ENCODE results near the gene TLR5. TPM values are rescaled to one million over a fixed set of nuclear protein-coding genes. Genes with fewer than 3 reads are reported as not detected.

The TLR5 gene
- total RNA-seq, 1 donor from 2014 or later: 0.22 TPM

DNA sequence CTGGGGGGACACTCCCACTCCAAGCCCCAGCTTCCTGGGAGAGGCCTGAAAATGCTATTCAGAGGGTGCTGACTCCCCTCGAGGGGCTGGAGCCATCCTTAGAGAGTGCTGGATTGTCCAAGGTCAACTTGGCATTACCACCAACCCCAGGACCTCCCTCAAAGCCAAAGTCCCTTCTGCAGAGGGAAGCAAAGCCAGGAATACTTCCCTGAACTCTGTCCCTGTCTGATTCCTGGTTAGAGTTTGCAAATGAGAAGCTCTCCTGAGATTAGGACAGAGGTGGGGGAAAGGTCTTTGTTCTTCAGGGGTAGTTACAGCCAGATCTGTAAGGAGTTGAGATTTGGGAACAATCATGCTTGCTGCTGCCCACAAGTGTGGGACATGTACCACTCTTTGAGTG lies 45.3 kb downstream of the TLR5 start:
- Mint-ChIP-seq H3K4me1 (ENCODE audit: low read depth) (no peaks in the 10 kb centered on the region), H3K27ac (ENCODE audit: unreplicated experiment) (no peak overlapping the region), H3K27me3 (ENCODE audit: low read depth) (peaks cover 7% of the 10 kb centered on the region), H3K9me3 (ENCODE audit: low read depth) (peaks cover 19% of the 10 kb centered on the region), H3K4me3 (ENCODE audit: unreplicated experiment) (no peak overlapping the region), H3K36me3 (ENCODE audit: low read depth) (peaks cover 5% of the 10 kb centered on the region)
- TF ChIP-seq, protein P1, sequence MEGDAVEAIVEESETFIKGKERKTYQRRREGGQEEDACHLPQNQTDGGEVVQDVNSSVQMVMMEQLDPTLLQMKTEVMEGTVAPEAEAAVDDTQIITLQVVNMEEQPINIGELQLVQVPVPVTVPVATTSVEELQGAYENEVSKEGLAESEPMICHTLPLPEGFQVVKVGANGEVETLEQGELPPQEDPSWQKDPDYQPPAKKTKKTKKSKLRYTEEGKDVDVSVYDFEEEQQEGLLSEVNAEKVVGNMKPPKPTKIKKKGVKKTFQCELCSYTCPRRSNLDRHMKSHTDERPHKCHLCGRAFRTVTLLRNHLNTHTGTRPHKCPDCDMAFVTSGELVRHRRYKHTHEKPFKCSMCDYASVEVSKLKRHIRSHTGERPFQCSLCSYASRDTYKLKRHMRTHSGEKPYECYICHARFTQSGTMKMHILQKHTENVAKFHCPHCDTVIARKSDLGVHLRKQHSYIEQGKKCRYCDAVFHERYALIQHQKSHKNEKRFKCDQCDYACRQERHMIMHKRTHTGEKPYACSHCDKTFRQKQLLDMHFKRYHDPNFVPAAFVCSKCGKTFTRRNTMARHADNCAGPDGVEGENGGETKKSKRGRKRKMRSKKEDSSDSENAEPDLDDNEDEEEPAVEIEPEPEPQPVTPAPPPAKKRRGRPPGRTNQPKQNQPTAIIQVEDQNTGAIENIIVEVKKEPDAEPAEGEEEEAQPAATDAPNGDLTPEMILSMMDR (IDR thresholded peaks at IDR 0.05): no peak
- DNase-seq (ENCODE audit: low spot score): no peak

DNA sequence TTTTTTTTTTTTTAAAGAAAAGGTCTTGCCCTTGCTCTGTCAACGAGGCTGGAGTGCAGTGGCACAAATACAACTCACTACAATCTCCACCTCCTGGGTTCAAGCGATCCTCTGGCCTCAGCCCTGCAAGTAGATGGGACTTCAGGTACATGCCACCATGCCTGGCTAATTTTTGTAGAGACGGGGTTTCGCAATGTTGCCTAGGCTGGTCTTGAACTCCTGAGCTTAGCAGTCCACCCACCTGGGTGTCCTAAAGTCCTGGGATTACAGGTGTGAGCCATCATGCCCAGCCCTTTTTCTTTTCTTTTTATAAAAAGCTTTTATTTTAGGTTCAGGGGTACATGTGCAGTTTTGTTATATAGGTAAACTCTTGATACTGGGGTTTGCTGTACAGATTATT lies 47.2 kb downstream of the TLR5 start:
- DNase-seq (ENCODE audit: low spot score): no peak
- H3K36me3 Mint-ChIP-seq (ENCODE audit: low read depth): peaks cover 5% of the 10 kb centered on the region
- H3K27me3 Mint-ChIP-seq (ENCODE audit: low read depth): peaks cover 7% of the 10 kb centered on the region
- H3K4me3 Mint-ChIP-seq (ENCODE audit: unreplicated experiment): no peak overlapping the region
- H3K4me1 Mint-ChIP-seq (ENCODE audit: low read depth): no peaks in the 10 kb centered on the region
- peaks cover 15% of the 10 kb centered on the region for H3K9me3 Mint-ChIP-seq (ENCODE audit: low read depth)
- no peak overlapping the region for H3K27ac Mint-ChIP-seq (ENCODE audit: unreplicated experiment)
- TF ChIP-seq, protein P1 (IDR thresholded peaks at IDR 0.05): no peak

DNA sequence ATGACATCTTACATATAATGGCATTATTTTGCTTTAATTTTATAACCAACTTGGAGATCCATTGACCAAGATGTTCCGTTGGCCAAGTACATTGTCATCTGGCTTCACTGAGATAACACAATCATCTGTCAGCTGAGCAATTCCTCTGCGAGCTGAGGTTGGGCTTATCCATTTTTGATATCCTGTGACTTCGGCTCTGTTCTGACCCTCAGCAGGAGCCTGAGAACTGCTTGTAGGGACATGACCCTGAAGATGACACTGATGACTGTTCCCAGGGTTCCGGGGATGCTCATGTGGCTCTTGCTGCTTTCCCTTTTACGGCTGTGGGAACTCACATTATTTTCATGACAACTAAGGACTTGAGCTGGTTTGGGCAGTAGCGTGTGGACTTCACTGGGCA lies 51.2 kb downstream of the TLR5 start:
- Mint-ChIP-seq H3K4me1 (ENCODE audit: low read depth) (peaks cover 9% of the 10 kb centered on the region), H3K27ac (ENCODE audit: unreplicated experiment) (no peak overlapping the region), H3K4me3 (ENCODE audit: unreplicated experiment) (no peak overlapping the region), H3K27me3 (ENCODE audit: low read depth) (peaks cover 8% of the 10 kb centered on the region), H3K9me3 (ENCODE audit: low read depth) (no peaks in the 10 kb centered on the region), H3K36me3 (ENCODE audit: low read depth) (no peaks in the 10 kb centered on the region)
- no peak for DNase-seq (ENCODE audit: low spot score)
- TF ChIP-seq, protein P1 (IDR thresholded peaks at IDR 0.05): no peak

DNA sequence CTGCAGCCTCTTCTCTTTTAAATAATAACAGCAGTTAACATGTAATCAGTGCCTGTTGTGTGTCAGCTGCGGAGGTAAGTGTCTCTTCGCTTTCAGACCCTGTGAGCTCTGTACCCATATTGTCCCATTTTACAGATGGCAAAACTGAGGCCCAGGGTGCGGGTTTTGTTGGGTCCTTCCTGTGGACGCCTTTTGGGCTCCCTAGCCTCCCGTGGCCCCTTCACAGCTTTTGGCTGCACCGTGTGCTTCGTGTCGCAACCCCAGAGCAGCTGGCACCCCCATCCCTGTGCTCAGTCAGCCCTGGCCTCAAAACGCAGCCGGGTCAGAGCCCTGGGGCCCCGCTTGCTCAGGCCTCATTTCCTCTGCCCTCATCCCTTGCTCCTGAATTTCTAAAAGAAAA lies 53.8 kb downstream of the TLR5 start:
- peaks cover 11% of the 10 kb centered on the region for H3K27me3 Mint-ChIP-seq (ENCODE audit: low read depth)
- no peak overlapping the region for H3K4me3 Mint-ChIP-seq (ENCODE audit: unreplicated experiment)
- TF ChIP-seq, protein P1 (IDR thresholded peaks at IDR 0.05): no peak
- no peaks in the 10 kb centered on the region for H3K9me3 Mint-ChIP-seq (ENCODE audit: low read depth)
- peaks cover 12% of the 10 kb centered on the region for H3K4me1 Mint-ChIP-seq (ENCODE audit: low read depth)
- no peak overlapping the region for H3K27ac Mint-ChIP-seq (ENCODE audit: unreplicated experiment)
- H3K36me3 Mint-ChIP-seq (ENCODE audit: low read depth): no peaks in the 10 kb centered on the region
- no peak for DNase-seq (ENCODE audit: low spot score)

DNA sequence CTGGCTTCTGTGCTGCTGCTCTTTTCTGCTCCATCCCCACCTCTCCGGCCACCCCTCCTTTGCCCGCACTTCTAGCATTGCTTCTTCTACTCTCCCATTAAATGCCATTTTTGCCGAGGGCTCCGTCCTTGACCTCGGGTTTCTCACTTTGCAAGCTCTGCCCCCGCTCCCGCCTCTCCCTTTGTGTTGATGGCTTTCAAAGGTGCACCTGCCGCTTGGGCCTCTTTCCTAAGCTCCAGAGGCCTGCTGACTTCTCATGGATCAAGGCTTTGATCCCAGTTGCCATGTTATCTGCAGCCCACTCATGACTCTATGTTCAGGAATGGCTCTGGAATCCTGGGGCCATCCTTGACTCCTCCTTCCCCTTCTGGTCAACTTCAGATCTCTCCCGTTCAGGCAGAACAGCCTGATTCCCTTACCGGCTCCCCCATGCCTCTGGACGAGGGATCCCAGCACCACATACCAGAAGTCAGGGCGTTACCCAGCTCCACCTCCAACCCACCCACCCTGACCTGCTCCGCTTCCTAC lies 54.3 kb downstream of the TLR5 start:
- H3K36me3 Mint-ChIP-seq (ENCODE audit: low read depth): no peaks in the 10 kb centered on the region
- H3K4me3 Mint-ChIP-seq (ENCODE audit: unreplicated experiment): no peak overlapping the region
- no peaks in the 10 kb centered on the region for H3K9me3 Mint-ChIP-seq (ENCODE audit: low read depth)
- H3K27ac Mint-ChIP-seq (ENCODE audit: unreplicated experiment): no peak overlapping the region
- H3K4me1 Mint-ChIP-seq (ENCODE audit: low read depth): peaks cover 12% of the 10 kb centered on the region
- DNase-seq (ENCODE audit: low spot score): no peak
- TF ChIP-seq, protein P1 (IDR thresholded peaks at IDR 0.05): no peak
- peaks cover 11% of the 10 kb centered on the region for H3K27me3 Mint-ChIP-seq (ENCODE audit: low read depth)

Data from chondrocyte (in vitro differentiated cells).